IMR-90 (cell line): ENCODE data around the gene MBL2. TPM values are rescaled to one million over a fixed set of nuclear protein-coding genes. Genes with fewer than 3 reads are reported as not detected.

Experiments
- ATAC-seq: fragments of 200-7000 bp; cut with Tn5 transposase; 2 replicates; pipeline ENCODE4 v1.9.1; 2020; ENCODE audit warnings: low read depth, mild to moderate bottlenecking, moderate library complexity
- BruUV-seq: library from RNA; stranded (reverse); fragments of 400-500 nt; replicated peaks from 2 replicates; lab custom pipeline; 2021; lab: Mats Ljungman, UMichigan
- CTCF ChIA-PET: fragments of 300-600 bp; formaldehyde crosslinking; extraction: SDS; loops from one replicate; lab custom pipeline; 2021; ENCODE audit warnings: antibody characterized with exemption; lab: Yijun Ruan, JAX
- POLR2A ChIA-PET: fragments of 300-600 bp; sonication (Branson Sonifier 250); formaldehyde crosslinking; loops from one replicate; lab custom pipeline; 2022; ENCODE audit warnings: antibody characterized with exemption; ENCODE audit not compliant: unreplicated experiment; lab: Charles Lee
- DNase-seq: peaks from one replicate; pipeline ENCODE4 v3.0.0; 2013
- H2AFZ ChIP-seq: replicated peaks from 2 replicates; pipeline ENCODE3; 2013; ENCODE audit warnings: low read length, mild to moderate bottlenecking; ENCODE audit not compliant: poor library complexity
- H2AK5ac ChIP-seq: 2 replicates; pipeline ENCODE4 v1.6.1; 2013; ENCODE audit warnings: low read depth, low read length, inconsistent platforms
- H2AK9ac ChIP-seq: replicated peaks from 2 replicates; pipeline ENCODE3; 2013; ENCODE audit warnings: mild to moderate bottlenecking, low read depth, low read length, moderate library complexity; ENCODE audit not compliant: poor library complexity
- H2BK120ac ChIP-seq: 2 replicates; pipeline ENCODE4 v1.6.1; 2013; ENCODE audit warnings: low read depth, low read length, inconsistent platforms
- H2BK15ac ChIP-seq: 3 replicates; pipeline ENCODE4 v1.6.1; 2013; ENCODE audit warnings: low read depth, low read length, inconsistent platforms
- H2BK20ac ChIP-seq: 2 replicates; pipeline ENCODE4 v1.6.1; 2013; ENCODE audit warnings: low read depth, mild to moderate bottlenecking, inconsistent platforms, low read length, moderate library complexity
- H2BK5ac ChIP-seq: 2 replicates; pipeline ENCODE4 v1.6.1; 2013; ENCODE audit warnings: mild to moderate bottlenecking, low read depth, low read length, inconsistent platforms; ENCODE audit not compliant: poor library complexity, severe bottlenecking
- H3K14ac ChIP-seq: replicated peaks from 2 replicates; pipeline ENCODE4 v1.6.1; 2013; ENCODE audit warnings: low read depth, low read length, inconsistent platforms
- H3K18ac ChIP-seq: 2 replicates; pipeline ENCODE4 v1.6.1; 2013; ENCODE audit warnings: low read depth, low read length, control low read depth
- H3K23ac ChIP-seq: 2 replicates; pipeline ENCODE4 v1.6.1; 2013; ENCODE audit warnings: low read depth, low read length, inconsistent platforms
- H3K27ac ChIP-seq: 2 replicates; pipeline ENCODE4 v1.5.1; 2013; ENCODE audit warnings: mild to moderate bottlenecking, control low read depth, low read length; ENCODE audit not compliant: insufficient read depth
- H3K27me3 ChIP-seq: 2 replicates; pipeline ENCODE4 v1.6.1; 2013; ENCODE audit warnings: low read length; ENCODE audit not compliant: control insufficient read depth, insufficient read depth
- H3K36me3 ChIP-seq: 2 replicates; pipeline ENCODE4 v1.6.1; 2013; ENCODE audit warnings: low read length, mixed read lengths; ENCODE audit not compliant: control insufficient read depth, insufficient read depth
- H3K4ac ChIP-seq: 2 replicates; pipeline ENCODE4 v1.6.1; 2013; ENCODE audit warnings: low read depth, low read length, inconsistent platforms
- H3K4me1 ChIP-seq: 2 replicates; pipeline ENCODE4 v1.6.1; 2013; ENCODE audit warnings: low read length, mixed read lengths; ENCODE audit not compliant: control insufficient read depth, insufficient read depth
- H3K4me2 ChIP-seq: 2 replicates; pipeline ENCODE4 v1.6.1; 2013; ENCODE audit warnings: low read depth, mild to moderate bottlenecking, control low read depth, low read length, moderate library complexity
- H3K4me3 ChIP-seq: 2 replicates; pipeline ENCODE4 v1.5.1; 2013; ENCODE audit warnings: low read depth, mild to moderate bottlenecking, control low read depth, low read length, moderate library complexity; ENCODE audit not compliant: insufficient read depth
- H3K56ac ChIP-seq: 2 replicates; pipeline ENCODE4 v1.6.1; 2013; ENCODE audit warnings: low read length, inconsistent platforms; ENCODE audit not compliant: insufficient read depth; ENCODE audit errors: extremely low read depth
- H3K79me1 ChIP-seq, 2 experiments: 2 replicates each; pipeline ENCODE4 v1.6.1; 2013; ENCODE audit warnings: low read length in 2 of 2, inconsistent platforms in 1 of 2, low read depth in 1 of 2
- H3K9ac ChIP-seq: 2 replicates; pipeline ENCODE4 v1.6.1; 2013; ENCODE audit warnings: low read depth, low read length, control low read depth
- H3K9me1 ChIP-seq: 2 replicates; pipeline ENCODE4 v1.6.1; 2013; ENCODE audit warnings: low read length, inconsistent platforms; ENCODE audit not compliant: insufficient read depth
- H3K9me3 ChIP-seq: 2 replicates; pipeline ENCODE4 v1.6.1; 2013; ENCODE audit warnings: low read length; ENCODE audit not compliant: control insufficient read depth, insufficient read depth
- H4K20me1 ChIP-seq: 2 replicates; pipeline ENCODE4 v1.6.1; 2013; ENCODE audit warnings: low read length, inconsistent platforms; ENCODE audit not compliant: insufficient read depth
- H4K5ac ChIP-seq: 2 replicates; pipeline ENCODE4 v1.6.1; 2013; ENCODE audit warnings: mild to moderate bottlenecking, low read depth, low read length, control low read depth
- H4K8ac ChIP-seq, 2 experiments: 2 replicates each; pipeline ENCODE4 v1.6.1; 2013; ENCODE audit warnings: low read depth in 2 of 2, low read length in 2 of 2, control low read depth in 1 of 2, inconsistent platforms in 1 of 2
- H4K91ac ChIP-seq: 2 replicates; pipeline ENCODE4 v1.6.1; 2013; ENCODE audit warnings: low read depth, low read length, inconsistent platforms; ENCODE audit not compliant: insufficient read depth
- CHD1 ChIP-seq: IDR thresholded peaks from 2 replicates; pipeline ENCODE4 v1.6.1; 2012; ENCODE audit warnings: low read depth, low read length, improper control_type of control experiment
- POLR2A ChIP-seq: IDR thresholded peaks from 2 replicates; pipeline ENCODE4 v1.6.1; 2012; ENCODE audit warnings: mild to moderate bottlenecking, low read depth, low read length
- RCOR1 ChIP-seq: IDR thresholded peaks from 2 replicates; pipeline ENCODE4 v1.6.1; 2012; ENCODE audit warnings: mild to moderate bottlenecking, low read length, improper control_type of control experiment; ENCODE audit not compliant: insufficient replicate concordance
- WGBS, 2 experiments: methylation state at CpG; one replicate each; pipeline versions ENCODE4 v1.1.5 to v1.1.7; 2013; ENCODE audit warnings: missing lambda C conversion rate in 2 of 2; ENCODE audit not compliant: insufficient read length in 1 of 2; ENCODE audit errors: extremely low coverage in 2 of 2; 5-methylcytosine and 5-hydroxymethylcytosine counted together
- dilution Hi-C: fragments of 300-500 bp; cut with HindIII; formaldehyde crosslinking; loops from one replicate; pipeline ENCODE4 v1.14.3; 2018; ENCODE audit warnings: low sequenced_read_pairs; ENCODE audit not compliant: unreplicated experiment
- in situ Hi-C: fragments of 300-500 bp; cut with MboI; formaldehyde crosslinking; loops from 3 replicates; pipeline ENCODE4 v1.14.3; 2019; ENCODE audit warnings: low sequenced_read_pairs, inconsistent platforms, mixed read lengths
- intact Hi-C: fragments of 100-400 bp; cut with micrococcal nuclease; formaldehyde crosslinking; loops from 2 replicates; pipeline ENCODE4 v1.10.0; 2022
- polyA plus RNA-seq, 3 experiments: library from polyadenylated mRNA; depleted of rRNA; stranded (reverse); fragments of >200 nt; gene quantifications; 2 replicates each; pipeline ENCODE4 v1.2.3, GENCODE V29; 2012; ENCODE audit warnings: low replicate concordance in 1 of 3
- total RNA-seq: library from RNA; depleted of rRNA; stranded (reverse); fragments of >200 nt; gene quantifications from 2 replicates; pipeline ENCODE4 v1.2.3, GENCODE V29; 2012
- TF ChIP-seq, protein P1 (sequence below): fragments of 150-350 bp; IDR thresholded peaks from 2 replicates; pipeline ENCODE4 v1.6.1; 2017; ENCODE audit warnings: mild to moderate bottlenecking, antibody characterized with exemption, low read length, low read depth

MBL2 gene
- total and polyA plus RNA-seq, 2 of the 4 experiments (the other 2 are of a cell fraction), result not detected

DNA sequence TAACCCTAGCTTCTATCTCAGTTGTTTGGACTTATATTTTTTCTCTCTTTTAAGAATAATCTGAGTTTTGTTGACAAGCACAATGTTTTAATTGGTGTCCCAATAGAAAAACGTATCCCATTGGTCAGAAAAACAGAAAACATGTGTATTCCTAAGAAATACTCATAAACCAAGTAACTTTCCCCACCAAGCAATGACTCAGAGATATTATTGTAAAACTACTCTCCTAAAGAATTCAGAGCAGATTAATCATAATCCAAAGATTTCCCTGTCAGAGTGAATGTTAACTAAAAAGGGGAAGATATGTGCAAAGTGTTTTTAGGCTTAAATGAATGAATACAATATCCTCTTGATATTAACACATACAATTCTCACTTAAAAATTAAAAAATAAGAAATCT is 29.4 kb upstream of the MBL2 start (continued):
- no peak for TF ChIP-seq RCOR1

DNA sequence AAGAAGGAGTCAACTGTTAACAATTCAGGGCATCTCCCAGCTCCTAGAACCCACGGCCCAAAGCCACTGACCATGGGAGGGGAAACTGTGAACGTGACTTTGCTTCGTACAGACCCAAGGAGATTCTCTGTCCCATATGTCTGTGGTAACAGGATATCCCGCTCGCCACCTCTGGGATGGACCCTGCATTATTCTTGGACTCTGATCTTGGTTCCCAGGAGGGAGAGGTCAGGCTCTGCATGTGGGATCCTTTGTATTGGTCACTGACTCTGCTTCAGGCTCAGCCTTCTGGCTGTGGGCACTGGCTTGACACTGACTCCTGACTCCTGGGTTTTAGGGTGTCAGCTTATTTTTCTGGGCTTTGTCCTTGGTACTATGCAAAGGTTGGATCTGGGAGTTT is 13.5 kb upstream of the MBL2 start:
- Histone ChIP-seq H3K14ac (no peak overlapping the region), H3K79me1 (no peaks in the 10 kb centered on the region), H2BK120ac (no peak overlapping the region), H4K20me1 (no peaks in the 10 kb centered on the region), H3K56ac (no peak overlapping the region), H4K8ac (no peak overlapping the region), H3K4me1 (no peaks in the 10 kb centered on the region), H3K4me3 (no peak overlapping the region), H2AK9ac (no peak overlapping the region), H3K9me1 (no peaks in the 10 kb centered on the region), H2BK20ac (no peak overlapping the region), H3K23ac (no peak overlapping the region), H3K27me3 (peaks cover 6% of the 10 kb centered on the region; the same call in 1 of the 2 replicates), H3K9me3 (no peaks in the 10 kb centered on the region), H4K5ac (no peak overlapping the region), H3K27ac (no peak overlapping the region), H2AK5ac (no peak overlapping the region), H2BK5ac (no peak overlapping the region), H2BK15ac (no peak overlapping the region), H3K18ac (no peak overlapping the region), H3K36me3 (no peaks in the 10 kb centered on the region), H3K4me2 (no peak overlapping the region), H3K4ac (no peak overlapping the region), H4K91ac (no peak overlapping the region), H2AFZ (no peak overlapping the region), H3K9ac (no peak overlapping the region)
- ATAC-seq, result no peak
- DNase-seq, result no peak
- BruUV-seq, result no TSS peak
- WGBS, 2 experiments, result no CpG with 5 or more reads among the region's 5 CpGs
- ChIA-PET POLR2A (no interaction called here), CTCF (no interaction called here)
- dilution Hi-C loops (no loop called here), intact Hi-C loops (no loop called here), in situ Hi-C loops (no loop called here)
- TF ChIP-seq POLR2A, result no peak
- TF ChIP-seq, protein P1, sequence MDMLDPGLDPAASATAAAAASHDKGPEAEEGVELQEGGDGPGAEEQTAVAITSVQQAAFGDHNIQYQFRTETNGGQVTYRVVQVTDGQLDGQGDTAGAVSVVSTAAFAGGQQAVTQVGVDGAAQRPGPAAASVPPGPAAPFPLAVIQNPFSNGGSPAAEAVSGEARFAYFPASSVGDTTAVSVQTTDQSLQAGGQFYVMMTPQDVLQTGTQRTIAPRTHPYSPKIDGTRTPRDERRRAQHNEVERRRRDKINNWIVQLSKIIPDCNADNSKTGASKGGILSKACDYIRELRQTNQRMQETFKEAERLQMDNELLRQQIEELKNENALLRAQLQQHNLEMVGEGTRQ, result no peak
- TF ChIP-seq CHD1, result no peak
